HG03521 (cell line): ENCODE measurements around the gene DNAI7.

Experiments
- ATAC-seq: cut with Tn5 transposase; IDR thresholded peaks from one replicate; pipeline ENCODE4 v1.9.1; 2021; ENCODE audit warnings: mild to moderate bottlenecking, moderate library complexity; ENCODE audit not compliant: unreplicated experiment

The DNAI7 gene

GRCh38 chr12:25195056-25195971, at the start of gene DNAI7, which contains the start of gene ETFRF1:
DNAI7 (minus strand) TSS chr12:25195160; CDS start chr12:25195078, 82 bp downstream.
ETFRF1 (plus strand) TSS chr12:25195237; CDS start chr12:25203957, 8,720 bp downstream.
- ATAC-seq, result peak; percentile 91

DNA sequence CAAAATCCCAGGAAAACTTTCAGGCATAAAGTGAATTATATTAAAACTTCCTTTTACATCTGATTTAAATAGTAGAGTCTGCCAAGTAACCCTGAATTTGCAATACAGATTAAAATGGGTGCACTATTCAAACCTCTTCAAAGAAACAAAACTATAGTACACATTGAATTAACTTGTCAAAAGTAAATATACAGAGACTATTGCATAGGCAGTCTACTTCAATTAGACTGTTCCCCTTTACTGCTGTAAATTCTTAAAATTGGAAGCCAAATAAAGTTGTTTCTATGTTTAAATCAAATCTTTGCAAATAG, 48.7 kb upstream of the DNAI7 start:
- no peak for ATAC-seq

DNA sequence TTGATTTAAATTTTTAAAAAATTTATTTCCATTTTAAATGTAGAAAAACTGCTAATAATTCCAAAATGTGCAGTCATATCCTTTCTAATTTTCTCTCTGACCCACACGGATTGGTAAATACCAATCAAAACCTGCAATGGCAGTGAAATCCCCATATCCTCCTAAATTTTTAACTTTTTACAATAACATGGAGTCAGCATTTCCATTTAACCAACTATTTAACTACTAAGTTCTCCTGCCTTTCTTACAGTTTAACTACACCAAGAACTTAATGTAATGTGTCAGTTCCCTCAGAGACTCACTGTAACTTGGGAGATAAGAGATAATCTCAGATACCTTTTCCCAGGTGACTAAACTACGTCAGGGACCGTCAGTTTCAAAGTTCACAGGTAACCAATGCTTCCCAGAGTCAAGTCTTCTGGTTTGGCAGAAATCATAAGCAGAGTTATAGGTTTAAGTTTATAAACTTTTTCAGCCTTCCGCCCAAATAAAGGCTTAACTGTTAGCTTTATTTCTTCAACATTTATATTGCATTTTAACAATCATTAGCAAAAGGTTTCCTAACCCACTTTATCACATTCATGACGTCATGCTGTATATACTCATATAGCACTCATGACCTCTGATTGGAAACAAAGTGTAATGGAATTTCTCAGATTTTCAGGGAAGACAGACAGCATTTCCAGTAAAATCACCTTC, 48.2 kb upstream of the DNAI7 start:
- no peak for ATAC-seq

DNA sequence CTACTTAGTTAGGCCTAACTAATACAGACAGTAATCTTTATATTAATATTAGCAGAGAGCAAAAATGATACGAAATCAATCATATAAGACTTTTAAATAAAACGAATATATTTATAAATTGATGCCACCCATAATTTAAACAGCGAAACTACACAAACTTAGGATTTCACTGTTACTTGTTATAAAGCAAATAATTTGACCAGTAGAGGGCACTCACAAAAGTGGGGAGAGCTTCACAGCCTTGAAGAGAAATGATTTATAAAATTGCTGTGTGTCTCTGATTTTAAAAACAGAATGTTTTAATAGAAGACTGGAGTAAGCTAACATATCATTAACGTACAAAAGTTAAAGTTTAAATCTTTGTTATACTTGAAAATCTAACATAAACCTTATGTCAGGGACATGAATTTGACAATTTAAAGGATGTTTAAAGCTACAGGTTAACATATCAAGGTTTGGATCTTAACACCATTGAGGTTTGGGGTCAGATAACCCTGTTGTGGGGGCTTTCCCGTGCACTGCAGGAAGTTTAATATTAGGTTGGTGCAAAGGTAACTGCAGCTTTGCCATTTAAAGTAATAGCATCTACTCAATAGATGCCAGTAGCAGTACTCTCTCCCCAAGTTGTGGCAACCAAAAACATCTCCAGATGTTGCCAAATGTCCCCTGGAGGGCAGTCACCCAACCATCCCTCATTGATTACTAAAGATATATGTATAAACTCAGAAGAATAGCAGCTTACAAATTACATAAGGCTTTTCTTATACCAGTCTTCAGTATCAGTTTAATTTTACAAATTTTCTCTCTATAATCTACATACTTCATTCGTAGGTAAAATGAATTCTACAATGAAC, 46.4 kb upstream of the DNAI7 start:
- ATAC-seq, result no peak

GRCh38 chr12:25236626-25237025, 41.7 kb upstream of the DNAI7 start:
- ATAC-seq, result no peak

DNA sequence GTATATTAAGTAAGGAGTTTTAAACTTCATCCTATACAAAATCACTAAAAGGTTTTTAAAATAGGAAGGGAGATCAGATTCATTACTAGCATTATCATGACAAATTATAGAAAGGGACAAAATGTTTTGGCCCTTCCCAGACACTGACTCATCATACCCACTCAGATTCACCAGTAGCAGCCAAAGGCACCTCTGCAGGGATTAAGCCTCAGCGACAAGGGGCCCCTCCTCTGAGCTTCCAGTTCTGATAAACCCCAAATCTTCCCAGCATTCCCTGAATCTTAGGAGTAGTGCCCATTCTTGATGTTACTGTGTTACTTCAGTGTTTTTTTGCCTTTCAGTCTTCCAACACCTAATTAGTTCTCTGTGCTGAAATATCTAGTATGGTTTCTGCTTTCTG, 41.2 kb upstream of the DNAI7 start:
- ATAC-seq, result no peak

DNA sequence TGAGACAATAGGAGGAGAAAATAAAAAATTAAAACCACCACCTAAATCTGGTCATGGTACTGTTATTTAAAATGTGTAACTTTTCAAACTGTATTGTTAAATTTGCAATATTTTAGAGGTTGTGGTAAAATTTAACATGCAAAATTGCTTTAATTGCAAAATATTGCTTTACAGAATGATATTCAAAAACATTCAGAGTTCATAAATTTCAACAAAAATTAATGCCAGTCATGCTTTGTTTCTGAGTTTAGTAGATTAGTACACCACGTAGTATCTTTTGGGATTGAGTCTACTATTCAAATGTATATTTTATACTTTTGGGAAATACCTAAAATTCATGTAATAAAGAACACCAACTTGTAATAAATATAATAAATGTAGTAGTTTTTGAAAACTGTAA, 18.4 kb upstream of the DNAI7 start:
- no peak for ATAC-seq

DNA sequence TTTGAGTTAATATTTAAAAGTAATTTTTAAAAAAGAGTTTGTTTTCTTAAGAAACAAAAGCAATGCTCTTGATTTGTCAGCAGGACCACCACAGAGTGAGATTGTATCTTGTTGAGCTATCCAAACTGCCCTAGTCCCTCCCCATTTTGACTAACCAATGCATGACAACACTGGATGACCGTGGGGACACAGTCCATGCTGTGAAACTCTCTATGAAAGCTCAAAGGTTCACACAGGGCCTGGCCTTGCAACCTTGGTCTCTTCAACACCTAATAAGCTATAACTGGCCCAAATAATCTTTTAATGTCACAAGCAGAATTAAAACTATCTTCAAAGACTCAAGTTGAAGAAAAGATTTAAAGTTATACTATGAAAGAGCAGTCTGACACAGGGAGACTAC, 13.6 kb upstream of the DNAI7 start:
- no peak for ATAC-seq

DNA sequence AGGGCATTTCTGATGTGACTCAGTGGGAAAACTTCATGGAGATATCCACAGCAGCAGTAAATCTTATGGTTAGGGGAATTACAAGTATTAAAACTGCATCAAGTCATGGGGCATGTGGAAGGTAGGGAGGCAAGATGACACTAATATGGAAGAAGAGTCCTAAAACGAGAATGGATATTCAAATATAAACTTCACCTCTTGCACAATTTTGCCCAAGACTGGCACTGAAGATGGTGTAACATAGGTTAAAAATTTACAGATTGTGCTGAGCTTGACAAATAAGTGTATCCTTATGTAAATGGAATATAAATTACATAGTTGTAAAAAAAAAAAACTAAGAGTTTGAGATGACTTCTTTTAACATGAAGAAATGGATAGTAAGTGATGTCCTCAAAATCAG, 12.9 kb upstream of the DNAI7 start:
- no peak for ATAC-seq

DNA sequence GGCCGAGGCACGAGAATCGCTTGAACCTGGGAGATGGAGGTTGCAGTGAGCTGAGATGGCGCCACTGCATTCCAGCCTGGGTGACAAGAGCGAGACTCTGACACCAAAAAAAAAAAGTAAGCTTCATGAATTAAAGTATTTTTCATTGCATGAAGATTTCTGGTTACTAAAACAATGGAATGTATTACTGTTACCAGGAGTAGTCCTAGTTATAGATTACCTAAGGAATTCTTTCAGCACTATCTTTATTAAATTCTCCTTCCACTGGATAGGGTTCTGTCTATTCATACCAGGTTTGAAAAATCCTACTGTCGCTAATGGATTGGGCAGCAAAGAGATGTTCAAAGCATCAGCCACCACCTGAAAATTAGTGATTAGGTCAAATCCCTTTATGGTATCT, 12.5 kb upstream of the DNAI7 start:
- no peak for ATAC-seq

DNA sequence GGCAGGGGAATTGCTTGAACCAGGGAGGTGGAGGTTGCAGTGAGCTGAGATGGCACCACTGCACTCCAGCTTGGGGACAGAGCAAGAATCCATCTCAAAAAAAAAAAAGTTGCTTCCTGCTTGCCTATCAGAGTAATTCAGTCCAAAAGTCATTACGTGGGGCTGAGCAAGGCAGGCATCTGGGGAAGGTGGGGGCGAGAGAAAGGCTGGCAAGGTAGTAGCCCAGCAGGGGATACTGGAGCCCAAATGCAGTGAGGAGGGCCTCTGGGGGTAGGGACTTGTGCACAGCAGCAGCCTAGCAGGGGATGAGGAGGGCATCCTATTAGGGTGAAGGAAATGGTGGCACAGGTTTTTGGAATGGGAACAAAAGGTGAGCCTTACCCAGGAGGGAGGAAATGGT, 7.2 kb upstream of the DNAI7 start:
- no peak for ATAC-seq

GRCh38 chr12:25200703-25201102, 5.7 kb upstream of the DNAI7 start:
- no peak for ATAC-seq

DNA sequence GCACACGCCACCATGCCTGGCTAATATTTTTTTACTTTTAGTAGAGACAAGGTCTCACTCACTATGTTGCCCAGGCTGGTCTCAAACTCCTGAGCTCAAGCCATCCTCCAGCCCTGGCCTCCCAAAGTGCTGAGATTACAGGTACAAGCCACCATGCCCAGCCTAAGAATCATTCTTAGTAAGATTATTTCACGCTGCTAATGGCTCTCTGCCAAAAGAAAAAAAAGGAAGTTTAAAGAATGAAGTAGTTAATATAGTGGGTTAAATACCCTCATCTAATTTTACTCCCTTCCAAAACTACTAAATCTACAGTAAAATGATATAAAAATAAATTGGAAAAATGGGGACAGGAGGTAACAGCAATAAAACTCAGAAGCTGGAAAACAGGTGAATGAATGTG, 2.6 kb upstream of the DNAI7 start:
- ATAC-seq, result no peak

DNA sequence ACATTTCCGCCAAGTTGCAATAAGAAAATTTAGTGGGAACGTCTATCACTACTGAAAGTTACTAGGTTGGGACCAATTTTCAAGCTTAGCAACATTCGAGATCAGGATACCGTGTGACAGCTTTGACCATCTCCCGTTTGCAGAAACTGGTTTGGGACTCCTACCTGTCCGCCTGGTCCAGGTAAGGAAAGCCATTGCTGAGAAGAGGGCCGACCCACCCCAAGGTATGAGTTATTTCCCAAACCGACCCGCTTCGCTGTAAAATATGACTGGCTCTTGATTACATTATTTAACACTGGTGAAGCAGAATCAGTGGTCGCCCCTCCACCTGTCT, 271 bp downstream of the DNAI7 start:
- ATAC-seq, result no peak

GRCh38 chr12:25194214-25194613, 746 bp downstream of the DNAI7 start:
- no peak for ATAC-seq

DNA sequence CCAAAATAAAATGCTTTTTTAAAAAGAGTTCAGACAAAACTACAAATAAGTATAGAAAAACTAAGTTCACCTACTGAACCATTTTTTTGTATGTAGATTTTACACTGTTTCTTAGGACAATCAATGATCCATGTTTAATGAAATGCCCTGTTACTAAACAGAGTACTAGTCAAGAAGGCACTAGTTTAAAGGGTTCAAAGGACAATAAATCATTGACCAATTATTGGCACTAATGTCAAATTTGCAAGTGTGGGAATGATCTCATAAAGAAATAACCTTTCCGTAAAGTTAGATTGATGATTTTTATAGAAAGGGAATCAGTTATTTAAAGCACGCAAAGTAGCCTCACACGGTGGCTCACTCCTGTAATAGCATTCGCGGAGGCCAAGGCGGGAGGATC, 4.2 kb downstream of the DNAI7 start:
- ATAC-seq, result no peak

DNA sequence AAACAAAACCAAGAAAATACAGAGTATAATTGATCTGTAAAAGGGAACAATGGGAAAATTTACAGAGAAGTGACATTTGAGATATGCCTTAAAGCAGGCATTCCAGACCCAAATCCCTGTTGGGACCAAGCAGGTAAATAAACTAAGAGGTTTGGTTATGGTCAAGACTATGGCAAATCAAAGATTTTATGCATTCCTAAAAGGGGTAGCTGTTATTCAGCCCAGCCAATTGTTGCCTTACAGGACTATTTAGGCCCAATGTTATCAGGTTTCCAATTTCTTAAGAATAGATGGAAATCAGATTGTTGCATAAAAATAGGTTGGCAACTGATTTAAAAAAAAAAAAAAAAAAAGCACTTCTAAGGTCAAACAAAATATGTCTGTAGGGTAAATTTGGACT, 5.3 kb downstream of the DNAI7 start:
- ATAC-seq, result no peak

- no peak for ATAC-seq
Measured at GRCh38 chr12:25187781-25188180, 7.2 kb downstream of the DNAI7 start.

DNA sequence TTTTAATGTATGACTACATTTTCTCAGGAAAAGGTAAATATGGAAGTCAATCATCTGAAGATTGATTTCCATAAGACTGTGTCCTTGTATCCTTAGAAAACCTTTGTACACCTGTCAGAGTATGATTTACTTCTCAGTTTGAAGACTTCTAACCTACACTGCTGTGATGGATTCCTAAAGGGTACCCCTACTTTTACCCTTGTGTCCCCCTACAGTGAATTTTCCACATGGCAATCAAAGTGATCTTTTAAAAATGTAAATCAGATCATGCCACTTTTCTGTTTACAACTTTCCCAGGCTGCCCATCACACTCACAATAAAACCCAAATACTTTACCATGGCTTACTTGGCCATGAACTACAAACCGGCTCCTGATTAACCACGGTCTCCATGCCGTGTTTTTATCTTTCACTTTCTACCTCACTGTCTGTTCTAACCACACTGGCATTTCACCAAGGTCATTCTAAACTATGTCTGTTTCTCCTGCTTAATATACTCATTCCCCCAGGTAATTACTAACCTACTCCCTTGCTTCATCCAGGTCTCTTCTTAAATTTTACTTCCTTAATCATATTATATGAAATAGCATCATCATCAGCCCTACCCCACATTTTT, 8.1 kb downstream of the DNAI7 start:
- peak; percentile 92 for ATAC-seq

- no peak for ATAC-seq
Measured at GRCh38 chr12:25186038-25186787, 8.7 kb downstream of the DNAI7 start.
